SH-SY5Y (cell line): ENCODE results near the gene FXYD4.

Experiments used
- GATA2 ChIP-seq: IDR thresholded peaks from 2 replicates; pipeline ENCODE4 v1.6.1; 2011; ENCODE audit warnings: mild to moderate bottlenecking, low read depth, low read length
- GATA3 ChIP-seq: IDR thresholded peaks from 2 replicates; pipeline ENCODE4 v1.6.1; 2011; ENCODE audit warnings: low read depth, mild to moderate bottlenecking, low read length, moderate library complexity

GRCh38 chr10:43339136-43339535, 32.3 kb upstream of the FXYD4 start:
- no peak for TF ChIP-seq GATA2
- TF ChIP-seq GATA3: no peak
